SU-DHL-6 (cell line): ENCODE results near the gene TMEM132A.

Experiments used
- EZH2phosphoT487 ChIP-seq: fragments of 200-600 bp; sonication (generic), shearing (Covaris generic); conservative IDR thresholded peaks from 2 replicates; pipeline ENCODE4 v1.6.1; 2018; ENCODE audit warnings: mild to moderate bottlenecking, antibody characterized with exemption, low read length, moderate library complexity, mixed read lengths
- TF ChIP-seq, protein P1 (sequence below): fragments of 200-600 bp; sonication (generic); IDR thresholded peaks from one replicate; pipeline ENCODE4 v1.5.1; 2017; ENCODE audit warnings: antibody characterized with exemption, mild to moderate bottlenecking, low read length, moderate library complexity; ENCODE audit not compliant: insufficient read depth, poor library complexity, severe bottlenecking

DNA sequence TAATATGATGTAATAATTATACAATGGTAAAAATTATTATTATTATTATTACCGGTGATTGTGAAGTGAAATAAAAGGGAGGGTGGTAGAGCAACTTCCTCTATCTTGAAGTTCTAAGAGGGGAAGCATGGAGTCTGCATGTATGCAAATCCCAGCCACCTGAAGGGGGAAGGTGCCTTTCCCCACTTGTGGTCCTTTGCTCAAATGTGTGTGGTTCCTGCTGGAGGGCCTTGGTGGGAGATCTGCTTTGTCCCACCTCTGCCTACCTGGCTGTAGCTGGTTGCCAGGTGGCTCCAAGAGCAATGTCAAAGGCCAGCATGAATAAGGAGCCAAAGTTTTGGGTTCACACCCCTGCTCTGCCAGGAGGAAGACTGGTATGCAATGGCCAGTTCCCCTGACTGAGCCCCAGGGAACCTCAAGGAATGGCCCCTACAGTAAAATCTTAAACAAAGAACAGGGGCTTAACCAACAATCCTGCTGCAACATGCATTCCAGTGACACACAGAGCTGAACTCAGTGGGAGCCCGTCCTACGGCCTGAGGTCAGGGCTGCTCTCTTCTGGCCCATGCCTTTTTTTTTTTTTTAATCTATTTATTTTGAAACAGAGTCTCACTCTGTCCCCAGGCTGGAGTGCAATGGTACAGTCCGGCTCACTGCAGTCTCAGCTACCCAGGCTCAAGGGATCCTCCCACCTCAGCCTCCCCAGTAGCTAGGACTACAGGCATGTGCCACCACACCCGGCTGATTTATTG, 8.5 kb downstream of the TMEM132A start:
- TF ChIP-seq, protein P1, sequence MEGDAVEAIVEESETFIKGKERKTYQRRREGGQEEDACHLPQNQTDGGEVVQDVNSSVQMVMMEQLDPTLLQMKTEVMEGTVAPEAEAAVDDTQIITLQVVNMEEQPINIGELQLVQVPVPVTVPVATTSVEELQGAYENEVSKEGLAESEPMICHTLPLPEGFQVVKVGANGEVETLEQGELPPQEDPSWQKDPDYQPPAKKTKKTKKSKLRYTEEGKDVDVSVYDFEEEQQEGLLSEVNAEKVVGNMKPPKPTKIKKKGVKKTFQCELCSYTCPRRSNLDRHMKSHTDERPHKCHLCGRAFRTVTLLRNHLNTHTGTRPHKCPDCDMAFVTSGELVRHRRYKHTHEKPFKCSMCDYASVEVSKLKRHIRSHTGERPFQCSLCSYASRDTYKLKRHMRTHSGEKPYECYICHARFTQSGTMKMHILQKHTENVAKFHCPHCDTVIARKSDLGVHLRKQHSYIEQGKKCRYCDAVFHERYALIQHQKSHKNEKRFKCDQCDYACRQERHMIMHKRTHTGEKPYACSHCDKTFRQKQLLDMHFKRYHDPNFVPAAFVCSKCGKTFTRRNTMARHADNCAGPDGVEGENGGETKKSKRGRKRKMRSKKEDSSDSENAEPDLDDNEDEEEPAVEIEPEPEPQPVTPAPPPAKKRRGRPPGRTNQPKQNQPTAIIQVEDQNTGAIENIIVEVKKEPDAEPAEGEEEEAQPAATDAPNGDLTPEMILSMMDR, result no peak
- TF ChIP-seq EZH2phosphoT487, result no peak
